ENCODE measurements around the gene PNLIPRP1.

The PNLIPRP1 gene

DNA sequence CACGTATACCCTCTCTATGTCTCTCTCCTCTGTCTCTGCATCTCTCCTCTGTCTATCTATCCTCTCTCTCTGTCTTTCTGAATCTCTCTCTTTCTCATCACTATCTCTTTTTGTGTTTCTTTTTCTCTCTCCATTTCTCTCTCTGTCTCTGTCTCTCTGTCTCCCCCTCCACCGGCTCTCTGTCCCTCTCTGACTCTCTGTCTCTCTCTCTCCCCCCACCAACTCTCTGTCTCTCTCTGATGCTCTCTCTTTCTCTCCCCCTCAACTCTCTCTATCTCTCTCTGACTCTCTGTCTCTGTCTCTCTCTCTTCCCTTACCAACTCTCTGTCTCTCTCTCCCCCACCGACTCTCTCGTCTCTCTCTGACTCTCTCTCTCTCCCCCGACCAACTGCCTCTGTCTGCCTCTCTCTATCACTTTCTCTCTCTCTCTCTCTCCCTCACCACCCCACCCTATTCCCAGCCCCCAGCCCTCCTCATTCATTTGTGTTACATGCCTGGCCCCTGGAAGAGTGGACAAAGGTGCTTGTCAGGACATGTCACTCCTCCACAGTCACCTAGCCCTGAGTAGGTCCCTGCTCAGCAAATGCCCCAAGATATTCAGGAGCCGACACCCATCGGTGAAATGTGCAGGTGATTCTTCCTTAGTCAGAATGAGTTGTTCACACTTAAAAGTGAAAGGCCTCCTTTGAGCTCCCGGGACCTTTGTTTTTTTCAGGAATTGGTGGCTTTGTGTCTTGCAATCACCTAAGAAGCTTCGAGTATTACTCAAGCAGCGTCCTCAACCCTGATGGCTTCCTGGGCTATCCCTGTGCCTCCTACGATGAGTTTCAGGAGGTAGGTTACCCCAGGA is 43.6 kb downstream of the PNLIPRP1 start:
- TF ChIP-seq, protein P1, sequence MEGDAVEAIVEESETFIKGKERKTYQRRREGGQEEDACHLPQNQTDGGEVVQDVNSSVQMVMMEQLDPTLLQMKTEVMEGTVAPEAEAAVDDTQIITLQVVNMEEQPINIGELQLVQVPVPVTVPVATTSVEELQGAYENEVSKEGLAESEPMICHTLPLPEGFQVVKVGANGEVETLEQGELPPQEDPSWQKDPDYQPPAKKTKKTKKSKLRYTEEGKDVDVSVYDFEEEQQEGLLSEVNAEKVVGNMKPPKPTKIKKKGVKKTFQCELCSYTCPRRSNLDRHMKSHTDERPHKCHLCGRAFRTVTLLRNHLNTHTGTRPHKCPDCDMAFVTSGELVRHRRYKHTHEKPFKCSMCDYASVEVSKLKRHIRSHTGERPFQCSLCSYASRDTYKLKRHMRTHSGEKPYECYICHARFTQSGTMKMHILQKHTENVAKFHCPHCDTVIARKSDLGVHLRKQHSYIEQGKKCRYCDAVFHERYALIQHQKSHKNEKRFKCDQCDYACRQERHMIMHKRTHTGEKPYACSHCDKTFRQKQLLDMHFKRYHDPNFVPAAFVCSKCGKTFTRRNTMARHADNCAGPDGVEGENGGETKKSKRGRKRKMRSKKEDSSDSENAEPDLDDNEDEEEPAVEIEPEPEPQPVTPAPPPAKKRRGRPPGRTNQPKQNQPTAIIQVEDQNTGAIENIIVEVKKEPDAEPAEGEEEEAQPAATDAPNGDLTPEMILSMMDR (IDR thresholded peaks at IDR 0.05; ENCODE audit: insufficient read depth, low read depth, low read length, missing control alignments) = no peak
- peak; percentile 66 for DNase-seq (ENCODE audit: low read depth)
- no peak overlapping the region for H3K4me3 ChIP-seq (ENCODE audit: low read length)

DNA sequence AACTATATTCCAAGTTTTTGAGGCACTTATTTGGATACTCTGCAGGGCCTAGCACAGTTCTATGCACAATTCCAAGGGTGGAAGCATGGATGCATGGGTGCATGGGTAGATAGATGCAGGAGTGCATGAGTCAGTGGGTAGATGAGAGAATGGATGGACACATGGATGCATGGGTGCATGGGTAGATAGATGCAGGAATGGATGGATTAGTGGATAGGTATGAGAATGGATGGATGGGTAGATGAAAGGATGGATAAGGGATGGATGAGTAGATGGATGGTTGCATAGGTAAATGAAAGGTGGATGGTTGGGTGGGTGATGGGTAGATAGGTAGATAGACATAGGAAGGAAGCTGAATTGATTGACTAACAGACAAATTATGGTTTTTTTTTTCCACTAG is 45.6 kb downstream of the PNLIPRP1 start:
- TF ChIP-seq, protein P1 (IDR thresholded peaks at IDR 0.05; ENCODE audit: insufficient read depth, low read depth, low read length, missing control alignments) = no peak

DNA sequence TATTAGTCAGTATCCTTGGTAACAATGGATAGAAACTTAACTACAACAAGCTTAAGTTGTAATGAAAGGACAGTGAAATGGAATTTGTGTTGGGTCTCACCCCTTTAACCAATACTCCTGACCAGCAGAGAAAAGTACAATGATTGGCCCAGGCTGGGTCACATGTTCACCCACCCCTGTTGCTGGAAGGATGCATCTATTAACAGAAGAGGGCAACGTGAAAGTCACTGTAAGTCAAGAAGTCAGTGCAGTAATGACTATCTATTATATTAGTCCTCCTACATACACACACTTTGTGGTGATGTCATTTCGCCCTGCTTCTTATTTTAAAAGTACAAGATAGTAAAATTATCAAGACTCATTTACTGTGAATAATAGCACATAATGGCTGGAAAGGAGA is 46.2 kb downstream of the PNLIPRP1 start:
- TF ChIP-seq, protein P1 (IDR thresholded peaks at IDR 0.05; ENCODE audit: insufficient read depth, low read depth, low read length, missing control alignments) = no peak
- no peak for DNase-seq (ENCODE audit: low read depth)
- no peak overlapping the region for H3K4me3 ChIP-seq (ENCODE audit: low read length)

More for the DNA sequence above, 45.6 kb downstream of the PNLIPRP1 start:
- no peak for DNase-seq (ENCODE audit: low read depth)
- H3K4me3 ChIP-seq (ENCODE audit: low read length) = no peak overlapping the region

DNA sequence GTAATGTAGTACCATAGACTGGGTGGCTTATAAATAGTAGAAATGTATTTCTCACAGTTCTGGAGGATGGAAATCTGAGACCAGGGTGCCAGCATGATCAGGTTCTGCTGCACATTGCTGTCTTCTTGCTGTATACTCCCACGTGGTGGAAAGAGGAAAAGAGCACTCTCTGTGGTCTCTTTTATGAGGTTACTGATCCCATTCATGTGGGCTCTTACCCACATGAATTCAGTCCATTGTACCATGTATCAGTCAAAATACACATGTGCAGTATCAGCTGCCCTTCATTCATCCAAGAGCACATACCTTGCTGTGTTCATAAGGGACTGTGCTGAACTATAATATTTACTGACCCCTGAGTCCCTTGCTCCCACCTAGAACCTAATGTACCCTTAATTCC is 47.1 kb downstream of the PNLIPRP1 start:
- TF ChIP-seq, protein P1 (IDR thresholded peaks at IDR 0.05; ENCODE audit: insufficient read depth, low read depth, low read length, missing control alignments) = no peak
- DNase-seq (ENCODE audit: low read depth) = no peak
- no peak overlapping the region for H3K4me3 ChIP-seq (ENCODE audit: low read length)

DNA sequence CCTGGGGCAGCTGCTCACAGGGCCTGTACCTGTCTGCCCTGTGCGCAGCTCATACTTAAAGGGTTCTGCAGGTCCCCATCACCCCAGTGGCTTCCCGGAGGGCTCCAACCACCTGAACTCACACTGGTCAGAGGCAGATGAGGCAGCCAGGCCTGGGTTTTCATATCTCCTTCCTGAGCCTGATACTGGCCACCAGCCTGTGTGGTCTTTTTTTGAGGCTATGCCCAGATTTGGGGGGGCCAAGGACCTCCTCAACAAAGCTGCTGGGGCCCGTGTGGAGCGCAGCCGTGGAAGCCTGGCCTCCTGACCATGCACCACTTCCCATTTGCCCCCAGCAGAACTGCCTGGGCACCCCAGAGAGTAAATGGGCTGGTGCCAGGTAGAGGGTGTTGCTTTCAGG is 55.7 kb downstream of the PNLIPRP1 start:
- TF ChIP-seq, protein P1 (IDR thresholded peaks at IDR 0.05; ENCODE audit: insufficient read depth, low read depth, low read length, missing control alignments) = no peak
- no peak overlapping the region for H3K4me3 ChIP-seq (ENCODE audit: low read length)
- DNase-seq (ENCODE audit: low read depth) = no peak

DNA sequence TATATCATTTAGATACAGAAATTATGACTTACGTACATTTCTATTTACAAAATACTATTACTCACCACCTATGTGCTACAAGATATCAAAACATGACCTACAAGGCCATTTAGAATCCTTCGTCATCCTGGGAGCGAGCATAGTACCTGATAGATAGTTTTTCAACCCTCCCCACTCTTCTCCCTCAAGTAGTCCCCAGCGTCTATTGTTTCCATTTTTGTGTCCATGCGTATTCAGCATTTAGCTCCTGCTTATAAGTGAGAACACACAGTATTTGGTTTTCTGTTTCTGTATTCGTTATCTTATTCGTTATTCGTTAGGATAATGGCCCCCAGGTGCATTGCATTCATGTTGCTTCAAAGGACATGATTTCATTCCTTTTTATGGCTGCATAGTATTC is 58.1 kb downstream of the PNLIPRP1 start:
- TF ChIP-seq, protein P1 (IDR thresholded peaks at IDR 0.05; ENCODE audit: insufficient read depth, low read depth, low read length, missing control alignments) = no peak

DNA sequence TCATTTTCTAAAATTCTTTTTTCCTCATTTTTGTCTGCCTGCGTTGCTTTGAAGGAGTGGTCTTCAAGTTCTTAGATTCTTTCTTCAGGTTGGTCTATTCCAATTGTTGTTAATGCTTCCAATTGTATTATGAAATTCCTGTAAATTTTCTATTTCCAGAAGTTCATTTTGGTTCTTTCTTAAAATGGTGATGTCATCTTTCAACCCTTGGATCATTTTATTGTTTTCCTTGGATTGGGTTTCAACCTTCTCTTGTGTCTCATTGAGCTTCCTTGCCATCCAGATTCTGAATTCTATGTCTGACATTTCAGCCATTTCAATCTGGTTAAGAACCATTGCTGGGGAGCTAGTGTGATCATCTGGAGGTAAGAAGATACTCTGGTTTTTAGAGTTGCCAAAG is 63.1 kb downstream of the PNLIPRP1 start:
- TF ChIP-seq, protein P1 (IDR thresholded peaks at IDR 0.05; ENCODE audit: insufficient read depth, low read depth, low read length, missing control alignments) = no peak
- DNase-seq (ENCODE audit: low read depth) = no peak
- no peak overlapping the region for H3K4me3 ChIP-seq (ENCODE audit: low read length)

More for the DNA sequence above, 58.1 kb downstream of the PNLIPRP1 start:
- no peak for DNase-seq (ENCODE audit: low read depth)
- H3K4me3 ChIP-seq (ENCODE audit: low read length) = no peak overlapping the region

Measured in epithelial cell of esophagus (primary cell).